GM12892 (cell line): ENCODE measurements around the gene FBXW2.

Experiments
- DNase-seq: peaks from one replicate; pipeline ENCODE4 v3.0.0; 2011; ENCODE audit not compliant: insufficient read length
- FAIRE-seq: peaks from 2 replicates; lab custom pipeline; 2011; peaks lifted over from hg19 to GRCh38; lab: Jason Lieb, UNC
- POLR2A ChIP-seq: IDR thresholded peaks from 2 replicates; pipeline ENCODE4 v1.6.1; 2011; ENCODE audit warnings: low read depth, low read length, control low read depth
- POLR2AphosphoS5 ChIP-seq: IDR thresholded peaks from 2 replicates; pipeline ENCODE4 v1.6.1; 2011; ENCODE audit warnings: low read depth, low read length, control low read depth
- TAF1 ChIP-seq: IDR thresholded peaks from 2 replicates; pipeline ENCODE4 v1.6.1; 2011; ENCODE audit warnings: low read depth, mild to moderate bottlenecking, control low read depth, low read length, borderline replicate concordance

FBXW2 gene

DNA sequence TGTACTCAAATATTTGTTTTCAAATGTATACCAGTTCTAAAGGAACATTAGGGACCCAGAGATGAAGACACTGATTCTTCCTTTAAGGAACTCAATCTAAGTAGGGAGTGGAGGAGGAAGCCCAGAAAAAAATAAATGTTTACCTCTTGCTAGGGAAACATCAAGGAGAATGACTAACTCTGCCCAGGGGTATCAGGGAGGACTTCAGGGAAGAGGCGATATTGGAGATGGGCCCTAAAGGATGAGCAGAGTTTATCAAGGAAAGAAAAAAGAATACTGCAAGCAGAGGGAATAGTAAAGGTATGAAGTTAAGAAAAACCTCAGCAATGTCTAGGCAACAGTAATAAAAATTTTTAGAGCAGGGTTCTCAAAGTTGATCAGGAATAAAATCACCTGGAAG, 16.4 kb downstream of the FBXW2 start:
- FAIRE-seq, result no peak
- no peak for TF ChIP-seq TAF1

DNA sequence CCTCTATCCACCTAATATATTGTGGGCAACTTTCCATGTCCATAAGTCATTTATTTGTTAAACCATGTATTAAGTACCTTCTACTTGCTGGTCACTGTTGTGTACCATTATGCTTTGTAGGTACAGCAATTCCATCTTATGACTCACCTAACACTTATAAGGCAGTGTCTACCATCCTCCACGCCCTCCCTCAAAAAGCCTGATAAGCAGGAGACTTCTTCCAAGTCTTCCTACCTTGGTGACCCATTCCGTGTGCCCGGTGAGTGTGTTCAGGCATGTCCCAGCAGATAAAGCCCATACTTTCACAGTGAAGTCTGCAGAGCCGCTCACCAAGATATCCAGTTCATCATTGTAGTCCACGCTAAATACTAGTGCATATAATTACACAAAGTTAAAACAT, 17.4 kb downstream of the FBXW2 start:
- TF ChIP-seq POLR2A, result no peak
- no peak for TF ChIP-seq POLR2AphosphoS5
- no peak for TF ChIP-seq TAF1
- FAIRE-seq, result no peak
- no peak for DNase-seq

More for the DNA sequence above, 16.4 kb downstream of the FBXW2 start:
- no peak for DNase-seq

GRCh38 chr9:120774719-120775118, 18.5 kb downstream of the FBXW2 start:
- no peak for TF ChIP-seq POLR2AphosphoS5
- no peak for TF ChIP-seq TAF1
- TF ChIP-seq POLR2A, result no peak
- FAIRE-seq, result no peak

DNA sequence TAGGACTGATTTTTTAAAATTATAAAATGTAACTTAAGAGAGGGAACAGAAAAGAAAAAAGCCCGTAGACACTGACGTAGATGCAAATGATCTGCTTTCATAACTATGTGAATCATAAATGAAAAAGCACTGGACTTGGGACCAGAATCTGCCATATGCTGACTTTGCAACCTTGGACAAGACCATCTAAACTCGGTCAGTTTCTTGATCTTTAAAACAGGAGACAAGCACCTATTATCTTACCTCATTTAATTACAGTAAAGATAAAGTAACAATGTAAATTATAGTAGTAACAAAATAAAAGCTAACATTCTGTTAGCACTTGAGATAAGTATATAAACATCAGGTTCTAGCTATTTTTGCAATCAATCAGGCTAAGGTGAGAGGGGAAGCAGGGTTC, 20.0 kb downstream of the FBXW2 start:
- TF ChIP-seq TAF1 (no peak), POLR2A (no peak), POLR2AphosphoS5 (no peak)
- DNase-seq, result no peak
- no peak for FAIRE-seq

More at GRCh38 chr9:120774719-120775118, 18.5 kb downstream of the FBXW2 start:
- DNase-seq, result no peak

DNA sequence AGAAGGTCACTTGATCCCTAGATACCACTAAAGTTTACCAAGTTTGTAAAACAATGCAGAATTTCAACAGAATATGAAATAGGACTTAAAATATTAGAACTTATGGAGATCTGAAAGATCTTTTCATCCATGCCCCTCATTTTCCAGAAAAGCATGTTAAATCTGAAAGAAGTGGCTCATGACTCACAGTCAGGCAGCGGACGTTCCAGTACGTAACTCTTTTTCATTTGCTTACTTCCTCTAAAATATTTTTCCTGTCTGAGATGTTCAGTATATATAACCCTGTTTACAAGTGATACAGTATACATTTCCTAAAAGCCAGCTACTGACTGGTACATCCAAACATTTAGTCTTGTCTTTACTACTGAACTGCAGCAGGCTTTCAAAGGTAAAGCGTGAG, 22.3 kb downstream of the FBXW2 start:
- TF ChIP-seq POLR2A (no peak), TAF1 (no peak), POLR2AphosphoS5 (no peak)

DNA sequence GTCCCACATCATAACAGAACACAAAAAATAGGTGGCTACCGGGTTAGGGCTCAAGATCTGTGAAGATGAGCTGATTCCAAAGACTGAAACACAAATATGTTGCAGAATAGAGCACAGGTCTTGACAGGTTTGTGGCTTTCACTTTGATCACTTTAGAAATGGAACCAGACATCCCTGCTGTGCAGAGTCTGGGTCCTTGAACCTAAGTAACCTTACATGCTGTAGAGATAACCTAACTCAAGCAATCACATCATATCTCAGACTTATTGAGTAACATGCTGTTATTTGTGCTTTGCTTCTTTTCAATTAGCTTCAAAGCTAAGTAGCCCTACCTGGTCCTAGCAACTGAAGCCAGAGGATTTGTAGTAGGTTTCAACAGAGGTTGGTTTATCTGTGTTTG, 24.3 kb downstream of the FBXW2 start:
- TF ChIP-seq POLR2AphosphoS5 (no peak), POLR2A (no peak), TAF1 (no peak)
- DNase-seq, result no peak
- FAIRE-seq, result no peak

More for the DNA sequence above, 22.3 kb downstream of the FBXW2 start:
- FAIRE-seq (no peak), DNase-seq (no peak)

DNA sequence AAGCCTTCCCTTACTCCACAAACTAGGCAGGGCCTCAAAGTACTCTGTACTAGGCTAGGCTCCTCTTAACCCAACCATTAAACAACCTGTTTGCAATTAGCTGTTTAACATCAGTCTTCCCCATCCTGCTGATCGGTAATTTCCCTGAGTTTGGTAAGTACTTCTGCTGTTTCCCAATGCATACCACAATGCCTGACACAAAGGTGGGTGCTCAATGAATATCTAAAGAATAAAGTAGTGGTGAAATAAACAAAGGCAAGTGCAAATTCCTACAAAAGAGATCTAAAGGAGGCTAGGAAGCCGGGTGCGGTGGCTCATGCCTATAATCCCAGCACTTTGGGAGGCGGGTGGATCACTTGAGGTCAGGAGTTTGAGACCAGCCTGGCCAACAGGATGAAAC, 25.0 kb downstream of the FBXW2 start:
- FAIRE-seq (no peak), DNase-seq (no peak)
- TF ChIP-seq POLR2A (no peak), POLR2AphosphoS5 (no peak), TAF1 (no peak)

DNA sequence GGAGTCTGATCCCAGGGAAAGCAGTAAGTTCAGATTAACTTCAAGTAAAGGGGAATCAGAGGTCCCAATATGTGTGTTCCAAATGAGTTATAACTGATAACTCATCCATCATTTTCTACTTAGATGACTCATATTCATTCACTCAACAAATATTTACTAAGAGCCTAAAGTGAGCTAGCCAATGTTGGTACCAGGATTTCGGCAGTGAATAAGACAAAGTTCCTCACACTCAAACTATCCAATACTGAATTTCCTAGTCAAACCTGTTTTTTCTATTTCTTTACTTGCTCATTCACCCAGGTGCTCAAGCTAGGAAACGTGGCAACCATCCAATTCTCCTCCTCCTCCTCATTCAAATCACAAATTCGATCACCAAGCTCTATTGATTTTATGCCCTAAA, 25.8 kb downstream of the FBXW2 start:
- FAIRE-seq, result no peak
- DNase-seq, result no peak
- TF ChIP-seq POLR2A, result no peak
- TF ChIP-seq POLR2AphosphoS5, result no peak
- TF ChIP-seq TAF1, result no peak

DNA sequence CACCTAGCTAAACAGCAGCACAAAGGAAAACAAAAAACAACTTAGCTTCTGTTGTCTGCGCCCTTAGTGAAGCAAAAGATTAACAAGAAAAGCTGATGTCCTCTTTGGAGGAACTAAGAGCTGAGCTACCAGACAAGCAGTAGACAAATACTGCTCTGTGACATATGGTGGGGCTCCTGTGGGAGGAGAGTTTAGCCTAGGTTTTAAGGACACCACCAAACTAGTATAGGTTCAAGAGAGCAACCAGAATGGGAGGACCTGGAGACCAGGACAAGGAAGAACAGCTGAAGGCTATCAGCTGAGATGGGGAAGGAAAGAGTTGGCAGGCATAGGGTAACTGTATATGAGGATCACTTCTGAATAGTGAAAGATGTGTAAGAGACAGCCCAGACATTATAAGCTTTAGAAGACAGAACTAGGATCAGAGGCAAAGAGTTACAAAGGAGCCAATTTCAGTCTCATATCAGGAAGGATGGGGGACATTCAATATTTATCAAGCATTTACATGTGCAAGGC, 27.2 kb downstream of the FBXW2 start:
- TF ChIP-seq POLR2AphosphoS5, result no peak
- TF ChIP-seq POLR2A, result no peak
- no peak for TF ChIP-seq TAF1
- FAIRE-seq (no peak), DNase-seq (no peak)

GRCh38 chr9:120764476-120764875, 28.7 kb downstream of the FBXW2 start:
- TF ChIP-seq TAF1, result no peak
- FAIRE-seq, result no peak
- no peak for DNase-seq

- DNase-seq (no peak), FAIRE-seq (no peak)
- TF ChIP-seq TAF1, result no peak
- TF ChIP-seq POLR2A, result no peak
- no peak for TF ChIP-seq POLR2AphosphoS5
Measured at GRCh38 chr9:120761006-120761405, 32.2 kb downstream of the FBXW2 start.

DNA sequence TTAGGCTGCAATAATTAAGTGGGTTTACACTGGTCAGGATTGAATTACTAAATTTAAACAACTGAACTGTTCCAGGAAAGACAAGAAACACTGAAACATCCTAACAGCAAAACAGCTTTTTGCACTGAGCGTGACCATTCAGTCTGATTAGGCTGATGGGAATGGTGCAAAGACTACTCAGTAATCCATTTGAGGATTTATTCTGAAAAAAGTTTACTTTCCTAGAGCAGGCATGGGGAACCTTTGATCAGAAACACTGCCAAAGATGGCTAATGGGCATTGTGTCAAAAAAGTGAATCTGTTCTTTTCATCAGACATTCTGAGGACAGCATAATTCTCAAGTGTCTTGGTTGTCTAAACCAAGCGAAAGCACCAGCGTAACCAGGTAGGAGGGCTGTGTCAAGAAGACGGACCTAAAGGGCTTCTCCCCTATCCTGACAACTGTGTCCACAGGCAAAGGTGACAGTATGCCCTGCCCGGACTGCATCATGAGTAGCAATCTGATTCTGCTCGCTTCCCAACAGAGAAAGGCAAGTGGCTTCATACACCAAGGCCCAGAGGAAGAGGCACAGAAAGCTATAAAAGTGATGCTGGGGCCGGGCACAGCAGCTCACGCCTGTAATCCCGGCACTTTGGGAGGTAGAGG, 33.3 kb downstream of the FBXW2 start:
- DNase-seq (no peak), FAIRE-seq (no peak)
- TF ChIP-seq TAF1 (no peak), POLR2A (no peak), POLR2AphosphoS5 (no peak)

DNA sequence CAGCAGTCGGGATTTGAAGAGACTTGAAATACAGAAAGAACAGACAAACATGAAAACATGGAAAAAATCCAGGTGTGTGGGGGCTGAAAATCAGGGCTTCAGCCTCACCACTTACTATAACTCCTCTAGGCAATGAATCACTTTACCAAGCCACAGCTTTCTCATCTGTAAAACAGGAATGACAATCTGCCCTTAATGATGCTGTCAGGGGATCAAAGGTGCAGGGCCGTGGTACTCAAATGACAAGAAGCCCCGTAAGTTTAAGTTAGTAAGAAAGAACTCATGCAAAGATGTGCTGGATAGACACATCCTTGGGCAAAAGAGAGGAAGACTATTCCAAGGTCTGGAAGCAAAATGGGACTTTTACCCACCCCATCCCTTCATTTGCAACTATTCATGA, 34.7 kb downstream of the FBXW2 start:
- DNase-seq, result no peak
- no peak for FAIRE-seq
- TF ChIP-seq POLR2A, result no peak
- TF ChIP-seq POLR2AphosphoS5, result no peak
- TF ChIP-seq TAF1, result no peak
